SH-SY5Y (cell line): Measurements from ENCODE around the gene NR2F6.

Source experiments
- GATA2 ChIP-seq: IDR thresholded peaks from 2 replicates; pipeline ENCODE4 v1.6.1; 2011; ENCODE audit warnings: mild to moderate bottlenecking, low read depth, low read length
- GATA3 ChIP-seq: IDR thresholded peaks from 2 replicates; pipeline ENCODE4 v1.6.1; 2011; ENCODE audit warnings: low read depth, mild to moderate bottlenecking, low read length, moderate library complexity

GRCh38 chr19:17185590-17185989 lies 60.1 kb downstream of the NR2F6 start:
- TF ChIP-seq GATA3 (no peak), GATA2 (no peak)
